GM18505 (cell line): ENCODE results near the gene KIF1B.
"Not testable (repeated sequence)": the region's sequence is repeated elsewhere in the genome, so short reads cannot be mapped to it uniquely, and the experiment has no call there.

Experiments used
- ATAC-seq: cut with Tn5 transposase; IDR thresholded peaks from one replicate; pipeline ENCODE4 v1.9.1; 2021; ENCODE audit not compliant: unreplicated experiment
- POLR2A ChIP-seq: IDR thresholded peaks from 4 replicates; pipeline ENCODE4 v1.6.1; 2011; ENCODE audit warnings: borderline replicate concordance; ENCODE audit not compliant: insufficient read depth, insufficient read length; ENCODE audit errors: extremely low read depth

KIF1B gene

GRCh38 chr1:10208537-10208936, 1.8 kb upstream of the KIF1B start:
- ATAC-seq: no peak
- no peak for TF ChIP-seq POLR2A

- TF ChIP-seq POLR2A: no peak
- ATAC-seq: no peak
Measured at GRCh38 chr1:10209590-10209904, 823 bp upstream of the KIF1B start.

- peak; percentile 20 for ATAC-seq
- TF ChIP-seq POLR2A: no peak
Measured at GRCh38 chr1:10210841-10211804, 753 bp downstream of the KIF1B start.

GRCh38 chr1:10211805-10212410, 1.5 kb downstream of the KIF1B start:
- no peak for ATAC-seq
- TF ChIP-seq POLR2A: no peak

GRCh38 chr1:10212476-10212875, 2.1 kb downstream of the KIF1B start:
- no peak for TF ChIP-seq POLR2A
- no peak for ATAC-seq

- ATAC-seq: no peak
- no peak for TF ChIP-seq POLR2A
Measured at GRCh38 chr1:10213186-10213705, 2.9 kb downstream of the KIF1B start.

GRCh38 chr1:10216090-10216749, 5.8 kb downstream of the KIF1B start:
- no peak for TF ChIP-seq POLR2A
- ATAC-seq: no peak

GRCh38 chr1:10217748-10218441, 7.5 kb downstream of the KIF1B start:
- ATAC-seq: no peak
- TF ChIP-seq POLR2A: no peak

GRCh38 chr1:10220200-10220599, 9.8 kb downstream of the KIF1B start:
- TF ChIP-seq POLR2A: no peak
- ATAC-seq: no peak

GRCh38 chr1:10220657-10221056, 10.3 kb downstream of the KIF1B start:
- ATAC-seq: not testable (repeated sequence)

- no peak for TF ChIP-seq POLR2A
- ATAC-seq: no peak
Measured at GRCh38 chr1:10225573-10225972, 15.2 kb downstream of the KIF1B start.

GRCh38 chr1:10228528-10228927, 18.2 kb downstream of the KIF1B start:
- TF ChIP-seq POLR2A: no peak
- ATAC-seq: no peak

- no peak for ATAC-seq
- TF ChIP-seq POLR2A: no peak
Measured at GRCh38 chr1:10229903-10230302, 19.5 kb downstream of the KIF1B start.
